ENCODE measurements around the gene FAM241B.

GRCh38 chr10:69668721-69669120, 38.7 kb downstream of the FAM241B start:
- TF ChIP-seq POLR2A (IDR thresholded peaks at IDR 0.05) (no peak), CTCF (IDR thresholded peaks at IDR 0.05 in 4 of 5, conservative IDR thresholded peaks at IDR 0.05 in 1 of 5) (no peak)

Data from gastrocnemius medialis (tissue), 4 donors.